Nephron progenitor cell (in vitro differentiated cells): ENCODE measurements around the gene PIGW.
A peak's percentile ranks its signal among the peaks of the same experiment; 100 is the strongest.

Experiments
- DNase-seq: peaks from one replicate; pipeline ENCODE4 v3.0.0; 2021
- H3K27ac Mint-ChIP-seq: 2 replicates; pipeline ENCODE4 v1.8.0; 2021; ENCODE audit warnings: mild to moderate bottlenecking, moderate library complexity, mixed read lengths
- H3K27me3 Mint-ChIP-seq: 2 replicates; pipeline ENCODE4 v1.8.0; 2021; ENCODE audit warnings: mild to moderate bottlenecking, low read depth, mixed read lengths; ENCODE audit not compliant: poor library complexity
- H3K36me3 Mint-ChIP-seq: 2 replicates; pipeline ENCODE4 v1.8.0; 2021; ENCODE audit warnings: low read depth, mixed read lengths
- H3K4me1 Mint-ChIP-seq: 2 replicates; pipeline ENCODE4 v1.8.0; 2021; ENCODE audit warnings: mixed read lengths
- H3K4me3 Mint-ChIP-seq: 2 replicates; pipeline ENCODE4 v1.8.0; 2021; ENCODE audit warnings: mild to moderate bottlenecking, moderate library complexity, mixed read lengths
- H3K9me3 Mint-ChIP-seq: 2 replicates; pipeline ENCODE4 v1.8.0; 2021; ENCODE audit warnings: mild to moderate bottlenecking, moderate library complexity, mixed read lengths
- CTCF ChIP-seq: fragments of 200-600 bp; sonication (generic); IDR thresholded peaks from 2 replicates; pipeline ENCODE4 v1.5.0; 2021; ENCODE audit warnings: antibody characterized with exemption

PIGW gene

GRCh38 chr17:36525113-36525512 lies 9.7 kb upstream of the PIGW start:
- DNase-seq: no peak
- H3K4me1 Mint-ChIP-seq: no peaks in the 10 kb centered on the region
- H3K4me3 Mint-ChIP-seq: no peak overlapping the region
- no peak for TF ChIP-seq CTCF
- H3K9me3 Mint-ChIP-seq: no peaks in the 10 kb centered on the region
- H3K36me3 Mint-ChIP-seq: peaks cover 49% of the 10 kb centered on the region
- H3K27me3 Mint-ChIP-seq: no peaks in the 10 kb centered on the region
- no peak overlapping the region for H3K27ac Mint-ChIP-seq

- H3K27ac Mint-ChIP-seq: peak overlapping the region; percentile 4
- H3K36me3 Mint-ChIP-seq: peaks cover 42% of the 10 kb centered on the region
- no peaks in the 10 kb centered on the region for H3K9me3 Mint-ChIP-seq
- H3K4me1 Mint-ChIP-seq: no peaks in the 10 kb centered on the region
- no peak for TF ChIP-seq CTCF
- no peak overlapping the region for H3K4me3 Mint-ChIP-seq
- no peaks in the 10 kb centered on the region for H3K27me3 Mint-ChIP-seq
- DNase-seq: no peak
These were observed 8.9 kb upstream of the PIGW start for GRCh38 chr17:36525888-36526287.

- Mint-ChIP-seq H3K9me3 (no peaks in the 10 kb centered on the region), H3K4me1 (peaks cover 9% of the 10 kb centered on the region), H3K36me3 (peaks cover 47% of the 10 kb centered on the region), H3K27me3 (no peaks in the 10 kb centered on the region), H3K4me3 (no peak overlapping the region), H3K27ac (no peak overlapping the region)
- no peak for TF ChIP-seq CTCF
- DNase-seq: no peak
These were observed 7.1 kb upstream of the PIGW start for GRCh38 chr17:36527621-36528250.

- TF ChIP-seq CTCF: no peak
These were observed 5.7 kb upstream of the PIGW start for GRCh38 chr17:36529121-36529520.

GRCh38 chr17:36532435-36532975 lies 2.3 kb upstream of the PIGW start:
- H3K9me3 Mint-ChIP-seq: no peaks in the 10 kb centered on the region
- no peak for DNase-seq
- peak overlapping the region; percentile 45 for H3K4me3 Mint-ChIP-seq
- H3K4me1 Mint-ChIP-seq: peaks cover 37% of the 10 kb centered on the region
- H3K27me3 Mint-ChIP-seq: no peaks in the 10 kb centered on the region
- no peak for TF ChIP-seq CTCF
- no peak overlapping the region for H3K27ac Mint-ChIP-seq
- peaks cover 29% of the 10 kb centered on the region for H3K36me3 Mint-ChIP-seq

More at GRCh38 chr17:36529121-36529520, 5.7 kb upstream of the PIGW start:
- no peak for DNase-seq
- no peaks in the 10 kb centered on the region for H3K27me3 Mint-ChIP-seq
- no peaks in the 10 kb centered on the region for H3K9me3 Mint-ChIP-seq
- peak overlapping the region; percentile 64 for H3K27ac Mint-ChIP-seq
- no peak overlapping the region for H3K4me3 Mint-ChIP-seq
- H3K36me3 Mint-ChIP-seq: peaks cover 49% of the 10 kb centered on the region
- H3K4me1 Mint-ChIP-seq: peaks cover 22% of the 10 kb centered on the region
